ENCODE results near the gene DENND5A.
"Not testable (repeated sequence)": the region's sequence is repeated elsewhere in the genome, so short reads cannot be mapped to it uniquely, and the experiment has no call there.

The DENND5A gene

GRCh38 chr11:9264316-9265210 is 587 bp downstream of the DENND5A start:
- peak; percentile 40 for DNase-seq

- peak; percentile 33 for DNase-seq
These were observed 1.3 kb downstream of the DENND5A start for GRCh38 chr11:9263840-9264315.

DNA sequence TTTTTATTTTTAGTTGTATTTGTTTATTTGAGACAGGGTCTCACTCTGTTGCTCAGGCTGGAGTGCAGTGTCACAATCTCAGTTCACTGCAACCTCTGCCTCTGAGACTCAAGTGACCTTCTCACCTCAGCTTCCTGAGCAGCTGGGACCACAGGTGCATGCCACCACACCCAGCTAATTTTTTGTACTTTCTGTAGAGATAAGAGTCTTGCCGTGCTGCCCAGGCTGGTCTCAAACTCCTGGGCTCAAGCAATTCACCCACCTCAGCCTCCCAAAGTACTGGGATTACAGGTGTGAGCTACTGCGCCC is 4.4 kb downstream of the DENND5A start:
- not testable (repeated sequence) for DNase-seq

- DNase-seq: no peak
These were observed 4.9 kb downstream of the DENND5A start for GRCh38 chr11:9259981-9260837.

GRCh38 chr11:9258279-9258678 is 6.9 kb downstream of the DENND5A start:
- not testable (repeated sequence) for DNase-seq

GRCh38 chr11:9254416-9254815 is 10.7 kb downstream of the DENND5A start:
- DNase-seq: no peak

DNA sequence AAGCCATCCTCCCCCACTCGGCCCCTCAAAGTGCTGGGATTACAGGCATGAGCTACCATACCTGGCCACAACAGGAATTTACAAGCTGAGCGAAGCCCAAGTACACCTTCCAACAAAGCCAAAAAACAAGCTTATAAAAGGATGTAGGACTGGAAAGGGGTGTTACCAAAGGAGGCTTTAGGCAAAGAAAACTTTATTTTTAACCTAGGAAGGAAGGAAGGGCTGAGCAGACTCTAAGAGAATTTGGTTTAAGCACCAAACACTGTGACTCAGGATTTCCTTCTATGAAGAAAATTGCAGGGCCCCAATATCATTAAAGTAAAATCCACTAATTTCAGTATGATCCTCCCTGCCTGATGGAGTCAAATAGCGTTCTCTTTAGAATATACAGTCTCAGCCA is 12.1 kb downstream of the DENND5A start:
- no peak for DNase-seq

- DNase-seq: no peak
These were observed 13.8 kb downstream of the DENND5A start for GRCh38 chr11:9251311-9251710.

- DNase-seq: no peak
These were observed 15.0 kb downstream of the DENND5A start for GRCh38 chr11:9250139-9250582.

DNA sequence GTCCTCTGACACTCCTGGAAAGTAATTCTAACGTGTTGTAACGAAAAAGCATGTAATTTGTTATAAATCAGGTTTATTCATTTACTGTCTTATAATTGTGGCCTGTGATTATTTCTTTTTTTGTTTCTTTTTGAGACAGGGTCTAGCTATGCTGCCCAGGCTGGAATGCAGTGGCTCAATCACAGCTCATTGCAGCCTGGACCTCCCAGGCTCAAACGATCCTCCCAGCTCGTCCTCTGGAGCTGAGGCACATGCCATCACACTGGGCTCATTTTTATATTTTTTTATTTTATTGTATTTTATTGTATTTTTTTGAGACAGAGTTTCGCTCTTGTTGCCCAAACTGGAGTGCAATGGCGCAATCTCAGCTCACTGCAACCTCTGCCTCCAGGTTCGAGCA is 15.9 kb downstream of the DENND5A start:
- no peak for DNase-seq

GRCh38 chr11:9247863-9248262 is 17.3 kb downstream of the DENND5A start:
- DNase-seq: no peak

DNA sequence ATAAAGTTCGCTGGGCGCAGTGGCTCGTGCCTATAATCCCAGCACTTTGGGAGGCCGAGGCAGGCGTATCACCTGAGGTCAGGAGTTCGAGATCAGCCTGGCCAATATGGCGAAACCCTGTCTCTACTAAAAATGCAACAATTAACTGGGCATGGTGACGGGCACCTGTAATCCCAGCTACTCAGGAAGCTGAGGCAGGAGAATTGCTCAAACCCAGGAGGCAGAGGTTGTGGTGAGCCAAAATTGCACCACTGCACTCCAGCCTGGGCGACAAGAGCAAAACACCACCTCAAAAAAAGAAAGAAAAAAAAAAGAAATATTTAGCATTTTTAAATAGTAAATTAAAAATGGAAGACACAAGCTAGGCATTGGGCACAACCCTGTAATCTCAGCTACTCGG is 28.9 kb downstream of the DENND5A start:
- DNase-seq: not testable (repeated sequence)

- DNase-seq: no peak
These were observed 32.7 kb downstream of the DENND5A start for GRCh38 chr11:9232482-9232881.

GRCh38 chr11:9231848-9232177 is 33.3 kb downstream of the DENND5A start:
- DNase-seq: no peak

GRCh38 chr11:9230296-9230695 is 34.9 kb downstream of the DENND5A start:
- DNase-seq: no peak

GRCh38 chr11:9228091-9228490 is 37.1 kb downstream of the DENND5A start:
- DNase-seq: no peak

DNA sequence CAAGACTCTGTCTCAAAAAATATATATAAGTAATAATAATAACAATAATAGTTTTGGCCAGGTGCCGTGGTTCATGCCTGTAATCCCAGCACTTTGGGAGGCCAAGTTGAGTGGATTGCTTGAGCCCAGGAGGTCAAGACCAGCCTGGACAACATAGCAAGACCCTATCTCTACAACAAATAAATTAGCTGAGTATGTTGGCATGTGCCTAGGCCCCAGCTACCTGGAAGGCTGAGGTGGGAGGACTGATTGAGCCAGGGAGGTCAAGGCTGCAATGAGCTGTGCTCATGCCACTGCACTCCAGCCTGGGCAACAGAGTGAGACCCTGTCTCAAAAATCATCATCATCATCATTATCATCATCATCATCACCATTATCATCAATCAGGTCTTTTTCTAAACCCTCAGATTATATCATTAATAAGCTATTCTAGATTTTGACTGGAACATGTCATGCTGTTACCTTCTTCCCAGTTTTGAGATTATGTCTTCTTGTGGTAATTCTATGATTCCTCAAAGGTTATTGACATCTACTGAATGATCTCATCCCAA is 39.3 kb downstream of the DENND5A start:
- DNase-seq: no peak

DNA sequence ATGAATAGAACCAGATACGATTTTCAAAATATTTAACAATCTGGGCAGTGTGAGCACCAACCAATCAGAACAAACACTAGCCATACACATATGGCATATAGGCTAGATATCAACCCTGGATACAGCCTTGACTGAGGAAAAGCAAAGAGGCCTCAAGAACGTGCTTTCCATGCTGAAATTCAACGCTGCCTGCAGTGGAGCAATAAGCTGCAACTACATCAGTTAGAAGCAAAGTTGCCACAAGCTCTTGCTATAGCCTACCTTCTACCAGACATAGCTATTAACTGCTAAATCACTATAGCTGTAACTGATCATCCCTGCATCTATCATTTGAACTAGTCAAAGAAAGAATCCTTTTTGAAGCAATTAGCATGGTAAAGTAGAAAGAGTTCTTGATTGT is 42.5 kb downstream of the DENND5A start:
- no peak for DNase-seq

DNA sequence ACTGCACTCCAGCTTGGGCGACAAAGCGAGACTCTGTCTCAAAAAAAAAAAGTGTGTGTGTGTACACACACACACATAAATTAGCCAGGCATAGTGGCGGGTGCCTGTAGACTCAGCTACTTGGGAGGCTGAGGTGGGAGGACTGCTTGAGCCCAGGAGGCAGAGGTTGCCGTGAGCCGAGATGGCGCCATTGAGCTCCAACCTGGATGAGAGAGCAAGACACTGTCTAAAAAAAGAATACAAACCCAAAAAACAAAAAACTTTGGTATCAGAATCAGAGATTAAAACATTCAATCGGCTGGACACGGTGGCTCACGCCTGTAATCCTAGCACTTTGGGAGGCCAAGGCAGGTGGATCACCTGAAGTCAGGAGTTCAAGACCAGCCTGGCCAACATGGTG is 44.3 kb downstream of the DENND5A start:
- not testable (repeated sequence) for DNase-seq

DNA sequence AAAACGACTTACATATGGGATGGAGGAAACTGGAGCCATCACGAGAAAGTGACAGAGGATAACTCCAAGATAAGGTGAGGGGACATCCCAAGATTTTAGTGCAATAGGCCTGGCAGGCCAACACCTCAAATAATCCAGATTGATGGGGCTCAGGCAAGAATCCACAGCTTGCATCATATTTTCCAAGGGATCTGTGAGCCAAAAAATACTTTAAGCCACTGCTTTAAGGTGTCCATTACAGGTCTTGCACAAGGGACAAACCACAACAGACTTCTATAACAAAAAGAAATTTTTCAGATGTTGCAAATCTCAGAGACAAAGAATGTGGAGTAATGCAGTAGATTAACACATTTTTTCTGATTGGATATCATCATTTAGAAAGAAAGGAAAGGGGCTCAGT is 45.6 kb downstream of the DENND5A start:
- no peak for DNase-seq

DNA sequence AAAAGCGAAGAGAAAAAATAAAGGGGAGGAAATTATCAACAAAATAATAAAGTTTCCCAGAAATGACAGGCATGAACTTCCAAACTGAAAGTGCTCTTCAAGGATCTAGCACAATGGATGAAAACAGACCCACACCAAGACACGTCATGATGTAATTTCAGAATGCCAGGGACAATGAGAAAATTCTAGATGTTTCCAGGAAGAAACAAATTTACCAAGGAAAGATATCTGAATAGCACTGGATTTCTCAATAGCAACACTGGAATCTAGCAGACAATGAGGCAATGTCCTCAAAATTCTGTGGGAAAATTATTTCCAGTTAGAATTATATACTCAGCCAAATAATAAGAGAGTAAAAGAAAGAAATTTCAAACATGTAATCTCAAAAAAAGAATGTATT is 46.0 kb downstream of the DENND5A start:
- DNase-seq: no peak

DNA sequence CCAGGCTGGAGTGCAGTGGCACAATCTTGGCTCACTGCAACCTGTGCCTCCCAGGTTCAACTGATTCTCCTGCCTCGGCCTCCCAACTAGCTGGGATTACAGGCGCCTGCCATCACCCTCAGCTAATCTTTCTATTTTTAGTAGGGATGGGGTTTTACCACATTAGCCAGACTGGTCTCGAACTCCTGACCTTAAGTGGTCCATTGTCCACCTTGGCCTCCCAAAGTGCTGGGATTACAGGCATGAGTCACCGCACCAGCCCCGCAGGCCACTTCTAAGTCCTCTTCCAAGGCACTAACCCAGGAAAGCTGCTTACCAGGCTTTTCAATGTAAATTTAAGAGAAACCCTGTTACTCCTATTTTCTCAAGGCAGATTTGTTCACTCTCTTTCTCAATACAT is 50.4 kb downstream of the DENND5A start:
- DNase-seq: no peak

DNA sequence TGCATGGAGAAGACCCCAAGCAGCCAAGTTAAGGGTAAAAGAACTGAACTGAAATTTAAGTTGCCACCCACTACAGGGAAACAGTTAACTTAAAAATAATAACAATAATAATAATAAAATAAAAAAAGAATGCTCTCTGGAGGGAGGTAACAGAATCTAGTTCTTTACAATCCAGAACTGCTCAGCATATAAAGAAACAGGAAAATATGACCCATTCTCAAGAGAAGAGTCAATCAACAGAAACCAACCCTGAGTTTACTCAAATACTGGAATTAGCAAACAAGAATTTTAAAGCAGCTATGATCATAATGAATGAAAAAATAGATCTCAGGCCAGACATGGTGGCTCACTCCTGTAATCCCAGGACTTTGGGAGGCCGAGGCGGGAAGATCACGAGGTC is 53.8 kb downstream of the DENND5A start:
- DNase-seq: no peak

- DNase-seq: no peak
These were observed 54.2 kb downstream of the DENND5A start for GRCh38 chr11:9210922-9211320.
